Activated CD4-positive, alpha-beta T cell treated with anti-CD3 and anti-CD28 coated beads, Interleukin-2, Interleukin-6, amounts not matched to agents 100 ng/mL and 50 ng/mL, durations not matched to agents 16 hours and 8 hours (primary cell): ENCODE data around the gene ACP7.
"Not testable (repeated sequence)": the region's sequence is repeated elsewhere in the genome, so short reads cannot be mapped to it uniquely, and the experiment has no call there.

ENCODE experiments used
- DNase-seq: peaks from one replicate; pipeline ENCODE4 v3.0.0-alpha.2; 2020

The ACP7 gene

DNA sequence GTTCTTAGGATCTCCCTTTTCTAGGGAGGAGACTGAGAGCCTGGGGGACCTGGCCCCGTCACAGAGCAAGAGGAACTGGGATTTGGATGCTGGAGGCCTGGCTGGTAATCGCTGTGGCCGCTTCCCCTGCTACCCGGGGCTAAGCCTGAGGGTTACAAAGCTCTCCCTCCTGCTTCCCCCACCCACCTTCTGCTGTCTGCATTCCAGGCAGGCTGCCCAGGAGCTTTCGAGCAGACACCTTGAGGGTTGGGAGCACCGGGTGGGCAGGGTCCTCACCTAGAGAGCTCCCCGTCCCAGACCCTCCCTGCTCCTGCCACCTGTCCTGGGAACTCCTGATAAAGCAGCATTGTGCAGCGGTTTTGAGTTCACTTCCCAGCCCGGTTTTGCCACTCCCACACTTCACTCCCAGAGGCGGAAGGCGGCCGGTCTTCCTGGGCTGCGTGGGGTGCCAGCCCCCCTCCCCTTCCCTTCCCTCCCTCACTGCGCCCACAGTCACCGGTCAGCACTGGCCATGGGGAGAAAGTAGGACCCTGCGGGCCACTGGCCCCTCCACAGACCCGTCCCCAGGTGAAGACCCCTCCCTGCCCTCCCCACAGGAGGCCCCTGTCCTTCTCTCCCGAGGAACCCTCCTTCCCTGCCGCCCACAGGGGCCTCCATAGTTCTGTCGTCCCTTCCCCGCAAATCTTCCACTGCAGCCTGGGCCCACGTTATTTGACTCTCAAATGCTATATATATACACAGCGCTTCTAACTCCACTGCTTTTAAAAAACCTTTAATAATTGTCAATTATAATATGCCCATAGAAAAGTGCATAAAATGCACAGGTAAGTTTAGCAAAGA lies 49.5 kb downstream of the ACP7 start:
- DNase-seq = no peak

DNA sequence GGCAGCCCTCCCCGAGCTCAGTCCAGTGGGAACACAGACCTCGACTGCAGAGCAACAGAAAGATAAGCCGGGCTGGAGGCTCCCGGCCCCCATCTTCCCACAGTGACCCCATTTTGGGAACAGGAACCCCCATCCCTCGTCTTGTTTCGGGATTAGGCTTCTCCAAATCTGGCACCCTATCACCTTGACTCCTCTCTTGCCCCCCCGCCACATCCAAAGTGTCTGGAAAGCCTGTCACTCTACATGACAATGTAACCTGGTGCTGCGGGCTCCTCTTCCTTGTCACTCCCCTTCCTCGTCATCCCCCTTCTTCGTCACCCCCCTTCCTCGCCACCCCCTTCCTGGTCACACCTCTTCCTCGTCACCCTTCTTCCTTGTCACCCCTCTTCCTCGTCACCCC lies 51.5 kb downstream of the ACP7 start:
- no peak for DNase-seq

DNA sequence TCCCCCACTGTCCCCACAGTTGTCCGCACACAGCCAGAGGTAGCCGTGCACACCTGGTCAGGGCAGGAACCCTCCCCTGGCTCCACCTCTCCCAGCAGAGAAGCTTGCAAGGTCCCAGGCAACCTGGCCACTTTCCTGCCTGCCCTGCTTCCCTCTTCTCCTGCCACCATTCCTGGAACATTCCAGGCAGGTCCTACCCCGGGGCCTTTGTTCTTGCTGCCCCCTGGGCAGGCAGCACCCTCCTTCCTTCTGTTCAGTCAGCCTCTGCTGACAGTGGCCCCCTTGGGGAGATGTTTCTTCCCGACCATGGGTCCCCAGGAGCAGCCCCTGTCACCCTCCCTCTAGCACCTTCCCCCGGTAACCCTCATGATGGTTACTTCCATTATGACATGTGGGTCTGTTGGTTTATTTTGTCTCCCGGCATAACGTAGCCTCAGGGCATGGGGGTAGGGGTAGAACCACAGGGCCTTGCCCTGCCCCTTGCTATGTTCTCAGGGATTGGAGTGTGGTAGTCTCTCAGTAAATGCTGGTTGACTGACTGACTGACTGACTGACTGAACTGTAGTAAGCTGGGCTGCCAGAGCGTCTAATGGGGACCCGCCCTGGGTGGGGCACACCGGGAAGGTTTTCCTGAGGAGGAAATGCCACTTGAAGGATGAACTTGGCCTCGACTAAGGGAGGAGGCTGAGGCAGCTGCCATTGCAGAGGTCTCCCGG lies 52.2 kb downstream of the ACP7 start:
- no peak for DNase-seq

DNA sequence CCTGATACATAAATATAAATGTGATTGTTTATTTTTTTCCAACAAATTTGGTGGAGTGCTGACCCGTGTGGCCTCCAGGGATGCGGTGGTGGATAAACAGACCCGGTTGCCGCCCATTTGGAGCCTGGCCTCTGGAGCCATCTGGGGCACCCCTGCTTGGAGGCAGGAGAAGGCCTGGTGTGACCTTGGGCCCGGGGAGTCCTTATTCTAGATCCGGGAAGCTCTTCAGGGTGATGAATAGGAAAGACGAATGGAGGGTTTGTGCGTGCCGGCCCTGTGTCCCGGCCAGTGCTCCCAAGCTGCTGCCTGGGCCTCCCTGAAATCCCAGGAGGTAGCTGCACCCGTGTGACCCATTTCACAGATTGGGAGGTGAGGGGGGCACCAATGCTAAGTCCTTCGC lies 53.0 kb downstream of the ACP7 start:
- no peak for DNase-seq

DNA sequence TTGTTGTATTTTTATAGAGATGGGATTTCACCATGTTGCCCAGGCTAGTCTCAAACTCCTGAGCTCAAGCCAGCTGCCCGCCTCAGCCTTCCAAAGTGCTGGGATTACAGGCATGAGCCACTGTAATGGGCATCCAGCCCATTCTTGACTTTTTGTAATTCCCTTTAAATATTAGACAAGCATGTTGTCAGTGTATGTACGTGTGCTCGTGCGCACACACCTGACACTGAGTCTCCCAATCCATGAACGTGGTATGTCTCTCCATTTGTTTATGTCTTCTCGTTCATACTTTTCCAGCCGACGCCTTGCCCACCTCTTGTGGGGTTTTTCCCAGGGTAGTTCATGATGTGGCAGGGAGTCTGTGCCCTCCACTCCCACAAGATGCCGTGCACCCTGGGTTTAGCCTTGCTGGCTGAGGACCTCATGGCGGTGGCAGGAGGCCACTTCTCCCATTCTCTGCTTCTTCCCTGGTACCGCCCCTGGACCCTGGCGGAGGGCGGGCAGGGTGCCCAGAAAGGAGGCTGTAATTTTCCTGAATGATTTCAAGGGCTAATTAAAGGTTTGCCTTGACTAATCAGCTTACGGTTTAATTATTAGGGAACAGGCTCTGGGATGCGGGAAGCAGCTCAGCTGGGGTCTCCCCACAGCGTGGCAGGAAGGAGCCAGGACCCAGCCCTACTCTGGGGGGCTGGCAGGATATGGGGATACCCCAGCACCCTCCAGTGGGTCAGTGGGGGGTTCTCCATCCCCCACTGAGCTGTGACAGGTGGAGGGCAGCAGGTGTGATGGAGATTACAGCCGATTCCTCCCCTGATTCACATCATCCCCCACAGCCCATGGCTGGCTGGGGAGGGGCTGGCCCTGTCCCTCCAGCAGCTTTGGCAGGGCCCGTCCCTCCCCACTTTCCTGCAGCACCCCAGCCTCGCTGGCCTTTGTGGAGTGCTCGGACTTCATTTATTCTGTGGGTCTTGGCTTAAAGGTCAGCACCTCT lies 54.3 kb downstream of the ACP7 start:
- DNase-seq = no peak

DNA sequence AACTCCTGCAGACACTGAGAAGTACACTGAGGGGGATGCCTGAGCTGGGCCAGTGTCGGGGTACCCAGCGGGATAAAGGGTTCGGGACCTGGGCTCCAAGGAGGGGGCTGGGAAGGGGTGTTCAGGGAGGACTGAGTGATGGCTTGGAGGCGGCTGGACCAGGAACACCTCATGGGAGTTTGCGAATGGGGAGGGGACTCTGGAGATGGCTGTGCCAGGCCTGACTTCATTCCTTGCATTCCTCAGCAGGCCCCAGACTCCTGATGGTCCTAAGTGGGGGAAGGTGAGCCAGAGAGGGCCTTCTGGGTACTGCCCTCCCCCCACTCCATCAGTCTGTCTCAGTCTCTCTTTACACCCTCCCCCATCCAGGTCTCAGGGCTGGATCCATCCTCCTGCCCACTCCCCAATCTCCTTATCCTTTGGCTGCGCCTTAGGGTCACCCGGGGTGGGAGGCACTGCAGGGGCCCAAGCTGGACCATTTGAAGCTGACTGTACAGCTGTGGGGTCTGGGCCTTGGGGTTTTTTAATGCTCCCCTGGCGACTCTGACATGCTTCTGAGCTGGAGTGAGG lies 55.2 kb downstream of the ACP7 start:
- DNase-seq = no peak

DNA sequence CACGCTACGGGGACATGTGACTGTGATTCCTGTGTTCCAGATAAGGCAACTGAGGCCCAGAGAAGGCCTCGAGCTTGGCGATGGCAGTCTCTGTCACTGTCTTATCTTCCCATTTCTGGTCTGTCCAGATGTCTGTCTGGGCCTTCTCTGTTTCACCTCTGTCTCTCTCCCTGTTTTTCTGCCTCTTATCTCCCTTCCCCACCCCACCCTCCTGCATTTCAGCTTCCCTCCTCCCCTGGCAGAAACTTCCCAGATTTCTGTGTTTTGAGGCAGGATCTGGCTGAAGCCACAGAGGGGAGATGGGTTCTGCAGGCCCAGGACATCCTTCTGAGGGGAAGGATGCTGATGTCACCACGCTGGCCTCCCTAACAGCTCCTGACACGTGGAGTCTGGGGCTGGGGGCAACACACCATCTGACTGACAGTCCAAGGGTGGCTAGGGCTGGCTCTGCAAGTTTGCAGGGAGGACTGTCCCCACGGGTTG lies 55.8 kb downstream of the ACP7 start:
- DNase-seq = no peak

DNA sequence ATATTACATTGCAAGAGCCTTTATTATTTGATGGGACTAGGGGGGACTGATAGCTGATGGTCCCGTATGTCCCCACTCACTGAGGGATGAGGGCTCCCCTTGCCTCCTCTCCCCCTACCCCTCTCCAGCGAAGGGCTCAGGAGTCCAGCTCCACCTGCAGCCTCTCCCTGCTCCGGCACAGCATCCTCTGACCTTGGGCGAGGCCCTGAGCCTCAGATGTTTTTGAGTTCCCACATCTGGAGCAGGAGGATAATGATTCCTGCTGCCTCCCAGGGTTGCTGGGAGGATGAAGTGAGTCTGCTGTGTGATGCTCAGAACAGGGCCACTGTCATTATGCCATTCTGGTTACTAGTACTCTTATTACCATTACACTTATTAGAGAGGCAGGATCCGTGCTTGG lies 56.4 kb downstream of the ACP7 start:
- DNase-seq = no peak

DNA sequence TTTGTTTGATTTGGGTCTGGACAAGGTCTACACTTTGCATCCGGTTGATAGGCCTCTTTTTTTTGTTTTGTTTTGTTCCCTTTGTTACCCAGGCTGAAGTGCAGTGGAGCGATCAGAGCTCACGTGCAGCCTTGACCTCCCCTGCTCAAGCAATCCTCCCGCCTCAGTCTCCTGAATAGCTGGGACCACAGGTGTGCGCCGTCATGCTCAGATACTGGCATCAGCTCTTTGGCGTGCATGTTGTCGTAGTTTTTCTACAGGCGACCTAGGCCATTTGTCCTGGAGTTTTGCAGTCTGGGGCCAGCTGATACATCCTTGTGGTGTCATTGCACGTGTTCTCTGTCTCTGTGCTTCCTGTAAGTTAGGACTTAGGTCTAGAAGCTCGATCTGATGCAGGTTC lies 57.8 kb downstream of the ACP7 start:
- no peak for DNase-seq

DNA sequence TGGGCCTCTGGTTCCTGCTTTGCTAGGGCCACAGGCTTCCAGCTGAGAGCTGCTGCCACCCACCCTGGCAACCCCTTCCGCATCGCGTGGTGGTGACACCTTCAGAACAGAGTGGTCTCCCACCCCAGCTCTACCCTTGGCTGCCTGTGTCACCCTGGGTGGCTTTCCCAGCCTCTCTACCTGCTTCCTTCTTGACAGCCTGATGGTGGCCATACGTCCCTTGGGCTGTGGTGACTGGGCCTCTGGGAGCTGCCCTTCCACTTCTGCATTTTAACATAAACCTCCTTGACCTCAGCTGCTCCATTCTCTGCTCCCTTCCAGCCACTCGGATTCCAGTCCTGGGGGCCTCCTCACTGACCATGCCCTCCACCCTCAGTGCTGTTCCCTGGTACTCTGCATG lies 58.5 kb downstream of the ACP7 start:
- DNase-seq = no peak

DNA sequence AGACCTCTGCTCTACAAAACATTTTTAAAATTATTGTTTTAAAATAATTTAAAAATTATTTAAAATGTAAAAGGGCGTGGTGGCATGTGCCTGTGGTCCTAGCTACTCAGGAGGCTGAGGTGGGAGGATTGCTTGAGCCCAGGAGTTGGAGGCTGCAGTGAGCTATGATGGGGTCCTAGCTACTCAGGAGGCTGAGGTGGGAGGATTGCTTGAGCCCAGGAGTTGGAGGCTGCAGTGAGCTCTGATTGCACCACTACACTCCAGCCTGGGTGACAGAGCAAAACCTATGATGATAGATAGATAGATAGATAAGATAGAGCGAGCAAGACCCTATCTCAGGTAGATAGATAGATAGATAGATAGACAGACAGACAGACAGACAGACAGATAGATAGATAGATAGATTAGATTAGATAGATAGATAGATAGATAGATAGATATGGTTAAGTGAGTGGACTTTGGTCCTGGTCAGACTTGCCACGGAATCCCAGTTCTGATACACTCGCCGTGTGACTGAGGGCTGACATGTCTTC lies 59.7 kb downstream of the ACP7 start:
- DNase-seq = not testable (repeated sequence)

DNA sequence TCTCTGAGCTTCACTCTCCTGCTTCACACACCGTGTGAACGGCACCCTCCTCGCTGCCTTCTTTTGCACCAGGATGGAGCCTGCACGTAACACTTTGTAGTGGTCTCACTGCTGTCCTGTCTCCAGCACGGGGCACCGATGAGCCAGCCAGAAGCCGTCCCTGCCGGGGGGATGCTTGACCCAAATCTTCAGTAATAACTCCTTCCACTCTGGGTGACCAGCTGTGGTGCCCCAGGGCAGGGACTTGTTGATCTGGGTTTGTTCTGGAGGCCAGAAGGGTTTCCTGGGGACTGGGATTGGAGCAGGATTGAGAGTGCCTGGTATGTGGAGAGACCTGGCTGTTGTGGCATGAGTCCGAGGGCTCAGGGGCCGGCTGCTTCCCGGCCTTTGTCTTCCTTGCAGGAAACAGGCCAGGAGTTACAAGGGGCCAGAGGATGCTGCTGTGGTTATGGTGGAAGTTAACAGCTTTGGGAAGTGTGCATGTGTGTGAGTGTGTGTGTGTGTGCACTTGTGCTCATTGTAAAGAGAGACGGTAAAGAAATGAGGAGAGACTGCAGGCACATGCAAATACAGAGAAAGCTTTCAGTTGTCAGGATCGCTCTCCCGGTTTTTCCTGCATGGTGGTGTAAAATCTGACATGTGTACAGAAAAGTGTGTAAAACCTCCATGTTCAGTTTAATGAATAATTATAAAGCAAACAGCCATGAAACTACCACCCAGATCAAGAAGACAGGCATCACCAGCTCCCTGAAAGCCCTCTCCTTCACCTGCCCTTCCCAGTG lies 60.3 kb downstream of the ACP7 start:
- no peak for DNase-seq

DNA sequence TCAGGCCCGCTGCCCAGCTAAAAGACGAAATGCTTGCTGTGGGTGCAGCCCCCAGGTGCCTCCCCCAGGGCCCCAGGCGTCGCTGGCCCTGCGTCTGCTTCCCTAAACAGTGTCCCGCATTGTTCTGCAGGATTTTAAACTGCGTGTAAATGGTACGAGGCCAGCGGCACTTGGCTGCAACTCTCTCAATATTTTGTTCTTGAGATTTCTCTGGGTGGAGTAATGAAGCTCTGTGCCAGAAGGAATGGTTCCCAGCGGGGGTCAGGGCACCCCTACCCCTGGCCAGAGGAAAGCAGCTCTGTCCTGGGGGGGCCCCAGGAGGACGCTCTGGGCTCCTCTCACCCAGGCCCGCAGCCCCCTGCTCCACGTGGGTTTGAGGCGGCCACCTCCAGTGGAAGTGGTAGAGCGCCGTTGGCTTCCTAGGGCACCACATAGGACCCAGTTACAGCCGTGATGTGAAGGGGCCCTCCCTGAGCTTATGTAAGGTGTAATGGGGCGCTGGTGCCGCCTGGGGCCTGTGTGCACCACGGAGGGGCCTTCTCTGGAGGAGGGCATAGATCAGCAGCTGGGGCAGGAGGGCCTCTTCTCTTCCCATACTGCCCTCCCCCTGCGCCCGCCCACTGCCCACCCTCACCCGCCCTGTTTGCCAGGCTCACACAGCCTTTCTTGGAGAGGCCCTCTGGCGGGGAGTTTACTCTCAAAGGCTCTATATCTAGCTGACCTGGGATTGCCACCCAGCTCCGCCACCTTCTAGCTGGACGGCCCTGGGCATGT lies 61.2 kb downstream of the ACP7 start:
- DNase-seq = no peak

DNA sequence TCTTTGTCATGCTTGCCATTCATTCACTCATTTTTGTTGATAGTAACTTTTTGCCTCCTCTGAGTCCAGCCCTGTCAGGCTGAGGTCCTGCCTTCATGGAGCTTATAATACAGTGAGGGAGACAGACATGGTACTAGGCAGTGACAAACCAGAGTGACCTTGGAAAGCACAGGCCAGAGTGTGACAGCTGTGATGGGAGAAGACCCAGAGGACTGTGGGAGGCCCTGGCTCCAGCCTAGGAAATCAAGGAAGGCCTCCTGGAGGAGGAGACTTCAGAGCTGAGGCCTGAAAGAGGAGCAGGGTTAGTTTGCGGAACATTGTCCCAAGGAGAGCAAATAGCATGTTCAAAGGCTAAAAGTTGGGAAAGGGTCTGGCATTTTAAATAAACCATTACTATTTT lies 61.9 kb downstream of the ACP7 start:
- DNase-seq = no peak

DNA sequence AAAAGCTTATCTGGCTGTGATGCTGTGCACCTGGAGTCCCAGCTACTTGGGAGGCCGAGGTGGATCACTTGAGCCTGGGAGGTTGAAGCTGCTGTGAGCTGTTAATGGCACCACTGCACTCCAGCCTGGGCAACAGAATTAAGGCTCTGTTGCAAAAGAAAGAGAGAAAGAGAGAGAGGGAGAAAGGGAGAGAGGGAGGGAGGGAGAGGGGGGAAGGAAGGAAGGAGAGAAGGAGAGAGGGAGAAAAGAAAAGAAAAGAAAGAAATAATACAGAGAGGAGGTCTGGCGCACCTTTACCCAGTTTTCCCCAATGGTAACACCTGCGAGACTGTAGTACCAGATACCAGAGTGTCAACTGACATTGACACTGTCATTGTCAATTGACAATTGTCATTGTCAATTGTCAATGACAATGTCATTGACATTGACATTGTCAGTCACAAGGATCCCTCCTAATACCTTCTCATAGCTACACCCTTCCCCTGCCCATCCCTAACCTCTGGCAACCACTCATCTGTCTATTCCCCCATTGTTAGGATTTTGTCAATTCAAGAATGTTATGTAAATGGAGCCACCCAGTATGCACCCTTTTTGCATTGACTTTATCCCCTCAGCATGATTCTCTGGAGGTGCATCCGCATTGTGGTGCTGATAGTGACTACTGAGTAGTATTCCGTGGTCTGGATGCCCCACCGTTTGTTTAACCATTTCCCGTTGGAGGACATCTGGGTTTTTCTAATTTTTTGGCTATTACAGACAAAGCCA lies 62.7 kb downstream of the ACP7 start:
- DNase-seq = no peak

DNA sequence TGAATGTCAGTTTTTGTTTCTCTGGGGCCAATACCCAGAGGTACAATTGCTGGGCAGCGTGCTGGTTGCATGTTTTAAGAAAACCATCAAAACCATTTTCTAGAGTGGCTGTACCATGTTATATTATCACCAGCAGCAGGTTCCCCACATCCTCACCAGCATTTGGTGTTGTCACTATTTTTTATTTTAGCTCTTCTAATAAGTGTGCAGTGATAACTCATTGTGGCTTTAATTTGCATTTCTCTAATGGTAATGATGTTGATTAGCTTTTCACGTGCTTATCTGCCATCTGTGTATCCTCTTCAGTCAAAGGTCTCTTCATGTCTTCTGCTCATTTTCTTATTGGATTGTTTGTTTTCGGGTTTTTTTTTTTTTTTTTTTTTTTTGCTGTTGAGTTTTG lies 63.3 kb downstream of the ACP7 start:
- no peak for DNase-seq

DNA sequence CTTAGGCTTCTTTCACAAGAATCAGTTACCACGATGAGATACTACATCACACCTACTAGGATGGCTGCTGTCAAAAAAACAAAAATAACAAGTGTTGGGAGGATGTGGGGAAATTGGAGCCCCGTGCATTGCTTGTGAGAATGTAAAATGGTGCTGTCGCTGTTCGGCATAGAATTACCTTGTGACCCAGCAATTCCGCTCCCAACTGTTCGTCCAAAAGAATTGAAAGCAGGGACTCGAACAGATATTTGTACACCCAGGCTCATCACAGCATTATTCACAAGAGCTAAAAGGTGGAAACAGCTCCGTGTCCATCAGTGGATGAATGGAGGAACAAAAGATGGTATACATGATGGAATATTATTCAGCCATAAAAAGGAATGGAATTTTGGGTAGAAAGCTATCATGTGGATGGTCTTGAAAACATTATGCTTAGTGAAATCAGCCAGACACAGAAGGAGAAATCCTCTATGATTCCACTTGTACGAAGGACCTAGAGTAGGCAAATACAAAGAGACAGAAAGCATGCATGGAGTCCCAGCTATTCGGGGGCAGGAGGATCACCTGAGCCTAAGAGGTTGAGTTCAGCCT lies 64.9 kb downstream of the ACP7 start:
- DNase-seq = no peak

DNA sequence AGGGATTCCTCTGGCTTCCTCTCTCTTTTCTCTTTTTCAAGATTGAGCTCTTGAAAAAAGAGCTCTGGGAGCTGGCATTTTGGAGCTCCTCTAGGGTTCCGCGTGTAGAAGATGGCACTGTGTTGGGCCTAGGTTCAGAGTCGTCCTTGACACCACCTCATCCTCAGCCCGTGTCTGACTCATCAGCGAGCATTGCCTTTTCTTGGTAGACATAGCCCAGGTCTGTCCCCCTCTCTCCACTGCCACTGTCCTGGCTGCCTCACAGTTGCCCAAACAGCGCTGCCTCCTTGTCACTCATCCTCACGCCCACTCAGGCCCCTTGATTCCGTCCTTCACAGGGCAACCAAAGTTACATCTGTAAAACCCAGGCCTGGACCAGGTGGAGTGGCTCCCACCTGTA lies 66.1 kb downstream of the ACP7 start:
- no peak for DNase-seq

DNA sequence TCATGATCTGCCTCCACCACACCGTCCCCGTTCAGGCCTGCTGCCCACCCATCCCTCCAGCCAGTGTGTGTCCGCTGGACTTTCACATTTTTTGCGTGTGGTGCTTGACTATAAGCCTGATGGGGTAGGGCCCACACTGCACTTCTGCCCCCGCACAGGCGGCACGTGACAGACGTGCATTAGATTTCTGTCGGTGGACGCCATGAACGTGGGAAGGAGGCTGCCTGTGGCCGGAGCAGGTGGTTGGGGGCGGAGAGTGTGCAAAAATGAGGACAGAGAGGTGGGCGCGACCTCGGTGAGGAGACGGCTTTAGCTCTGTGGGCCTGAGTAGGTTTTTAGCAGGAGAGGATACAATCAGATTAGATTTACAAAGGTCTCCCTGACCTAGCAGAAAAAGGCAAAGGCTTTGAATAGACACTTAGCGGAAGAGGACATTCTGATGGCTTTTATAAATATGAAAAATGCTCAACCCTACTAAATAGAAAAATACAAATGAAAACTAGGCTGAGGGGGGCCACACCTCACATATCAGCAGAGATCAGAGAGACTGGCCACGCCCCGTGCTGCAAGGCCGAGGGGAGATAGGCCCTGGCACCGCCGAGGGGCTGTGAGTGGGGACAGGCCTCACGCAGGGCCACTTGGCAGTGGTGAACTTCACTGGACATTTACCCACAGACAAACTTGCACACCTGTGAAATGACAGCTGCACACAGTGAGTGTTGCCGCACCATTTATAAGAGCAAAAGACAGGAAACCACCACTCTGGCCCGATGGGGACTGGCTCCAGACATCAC lies 66.8 kb downstream of the ACP7 start:
- no peak for DNase-seq
